MCF 10A (cell line): ENCODE measurements around the gene KRTAP5-5. TPM values are rescaled to one million over a fixed set of nuclear protein-coding genes. Genes with fewer than 3 reads are reported as not detected.
"Not testable (repeated sequence)": the region's sequence is repeated elsewhere in the genome, so short reads cannot be mapped to it uniquely, and the experiment has no call there.

Experiments
- BruUV-seq: library from RNA; stranded (reverse); fragments of 400-500 nt; replicated peaks from 2 replicates; lab custom pipeline; 2021; lab: Mats Ljungman, UMichigan
- CTCF ChIA-PET: fragments of 300-600 bp; sonication (Branson Sonifier 250); formaldehyde crosslinking; extraction: SDS; loops from one replicate; lab custom pipeline; 2021; ENCODE audit warnings: antibody characterized with exemption, inconsistent platforms; lab: Yijun Ruan, JAX
- POLR2A ChIA-PET: fragments of 300-600, 350-650 bp; sonication (Branson Sonifier 250); formaldehyde crosslinking; extraction: SDS; loops from one replicate; lab custom pipeline; 2020; ENCODE audit warnings: antibody characterized with exemption, inconsistent platforms; lab: Yijun Ruan, JAX
- DNase-seq: peaks from one replicate; pipeline ENCODE4 v3.0.0-alpha.2; 2018; ENCODE audit not compliant: unreplicated experiment
- H3K27ac Mint-ChIP-seq: one replicate; pipeline ENCODE4 v1.8.0; 2022; ENCODE audit warnings: mild to moderate bottlenecking, low read depth, mixed read lengths; ENCODE audit not compliant: unreplicated experiment
- H3K27me3 Mint-ChIP-seq: one replicate; pipeline ENCODE4 v1.8.0; 2022; ENCODE audit warnings: mixed read lengths; ENCODE audit not compliant: insufficient read depth, unreplicated experiment
- H3K36me3 Mint-ChIP-seq: one replicate; pipeline ENCODE4 v1.8.0; 2022; ENCODE audit warnings: mild to moderate bottlenecking, moderate library complexity, mixed read lengths; ENCODE audit not compliant: insufficient read depth, unreplicated experiment
- H3K4me1 Mint-ChIP-seq: one replicate; pipeline ENCODE4 v1.8.0; 2022; ENCODE audit warnings: mixed read lengths; ENCODE audit not compliant: insufficient read depth, unreplicated experiment
- H3K4me3 Mint-ChIP-seq: one replicate; pipeline ENCODE4 v1.8.0; 2022; ENCODE audit warnings: mild to moderate bottlenecking, moderate library complexity, mixed read lengths; ENCODE audit not compliant: unreplicated experiment
- H3K9me3 Mint-ChIP-seq: one replicate; pipeline ENCODE4 v1.8.0; 2022; ENCODE audit warnings: mixed read lengths; ENCODE audit not compliant: unreplicated experiment
- intact Hi-C: fragments of 100-400 bp; cut with micrococcal nuclease; formaldehyde crosslinking; loops from 2 replicates; pipeline ENCODE4 v1.14.1; 2022
- total RNA-seq: library from RNA; stranded (reverse); gene quantifications from 2 replicates; pipeline ENCODE4 v1.2.3, GENCODE V29; 2022
- TF ChIP-seq, protein P1 (sequence below): fragments of 200-600 bp; IDR thresholded peaks from one replicate; pipeline ENCODE4 v1.8.0; 2022; ENCODE audit warnings: antibody characterized with exemption, mild to moderate bottlenecking; ENCODE audit not compliant: unreplicated experiment

KRTAP5-5 gene
- total RNA-seq, 1 experiment from 2014 or later, result not detected

DNA sequence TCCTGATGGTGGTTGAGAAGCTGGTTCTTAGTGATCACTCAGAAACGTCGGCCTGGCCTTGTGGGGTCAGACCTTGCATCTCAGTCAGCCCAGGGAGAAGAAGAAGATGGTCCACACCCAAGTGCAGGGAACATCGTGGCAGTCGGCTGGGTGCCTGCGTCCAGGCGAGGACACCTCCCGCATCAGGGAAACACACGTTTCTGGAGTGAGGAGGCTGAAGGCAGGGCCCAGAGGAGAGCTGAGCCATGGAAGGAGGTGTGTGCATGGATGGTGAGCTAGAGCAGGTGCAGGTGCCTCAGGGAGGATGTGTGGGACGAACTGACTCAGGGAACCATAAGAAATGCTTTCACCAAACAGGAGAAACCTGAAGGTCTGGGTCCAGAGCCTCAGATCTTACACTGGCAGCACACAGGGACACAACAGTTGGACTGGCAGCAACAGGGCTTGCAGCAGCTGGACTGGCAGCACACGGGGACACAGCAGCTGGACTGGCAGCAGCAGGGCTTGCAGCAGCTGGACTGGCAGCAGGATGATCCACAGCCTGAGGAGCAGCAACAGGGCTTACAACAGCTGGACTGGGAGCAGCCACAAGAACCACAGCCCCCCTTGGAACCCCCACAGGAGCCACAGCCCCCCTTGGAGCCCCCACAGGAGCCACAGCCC, 32.1 kb upstream of the KRTAP5-5 start:
- no peaks in the 10 kb centered on the region for H3K4me1 Mint-ChIP-seq
- no TSS peak for BruUV-seq
- H3K9me3 Mint-ChIP-seq, result no peaks in the 10 kb centered on the region
- CTCF ChIA-PET, result interaction anchor here (0.5 to 1.6 kb wide), 7 partner anchors 8 to 557 kb away, joined by 3 to 5 read pairs (median 4); partner anchors contain the start of gene KRTAP5-5
- POLR2A ChIA-PET, result interaction anchor here (0.7 kb wide), 1 partner anchor 47 kb away, joined by 3 read pairs; no protein-coding TSS in a partner anchor
- H3K36me3 Mint-ChIP-seq, result no peaks in the 10 kb centered on the region
- no peak for DNase-seq
- intact Hi-C loops, result no loop called here
- peaks cover 100% of the 10 kb centered on the region for H3K27me3 Mint-ChIP-seq
- TF ChIP-seq, protein P1, sequence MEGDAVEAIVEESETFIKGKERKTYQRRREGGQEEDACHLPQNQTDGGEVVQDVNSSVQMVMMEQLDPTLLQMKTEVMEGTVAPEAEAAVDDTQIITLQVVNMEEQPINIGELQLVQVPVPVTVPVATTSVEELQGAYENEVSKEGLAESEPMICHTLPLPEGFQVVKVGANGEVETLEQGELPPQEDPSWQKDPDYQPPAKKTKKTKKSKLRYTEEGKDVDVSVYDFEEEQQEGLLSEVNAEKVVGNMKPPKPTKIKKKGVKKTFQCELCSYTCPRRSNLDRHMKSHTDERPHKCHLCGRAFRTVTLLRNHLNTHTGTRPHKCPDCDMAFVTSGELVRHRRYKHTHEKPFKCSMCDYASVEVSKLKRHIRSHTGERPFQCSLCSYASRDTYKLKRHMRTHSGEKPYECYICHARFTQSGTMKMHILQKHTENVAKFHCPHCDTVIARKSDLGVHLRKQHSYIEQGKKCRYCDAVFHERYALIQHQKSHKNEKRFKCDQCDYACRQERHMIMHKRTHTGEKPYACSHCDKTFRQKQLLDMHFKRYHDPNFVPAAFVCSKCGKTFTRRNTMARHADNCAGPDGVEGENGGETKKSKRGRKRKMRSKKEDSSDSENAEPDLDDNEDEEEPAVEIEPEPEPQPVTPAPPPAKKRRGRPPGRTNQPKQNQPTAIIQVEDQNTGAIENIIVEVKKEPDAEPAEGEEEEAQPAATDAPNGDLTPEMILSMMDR, result no peak
- H3K27ac Mint-ChIP-seq, result no peak overlapping the region
- no peak overlapping the region for H3K4me3 Mint-ChIP-seq

- no peaks in the 10 kb centered on the region for H3K36me3 Mint-ChIP-seq
- intact Hi-C loops, result no loop called here
- ChIA-PET POLR2A (no interaction called here), CTCF (interaction anchor here (0.7 to 1.6 kb wide), 7 partner anchors 9 to 556 kb away, joined by 3 to 5 read pairs (median 4); partner anchors contain the start of gene KRTAP5-5)
- H3K4me1 Mint-ChIP-seq, result no peaks in the 10 kb centered on the region
- no peak for DNase-seq
- peaks cover 100% of the 10 kb centered on the region for H3K27me3 Mint-ChIP-seq
- TF ChIP-seq, protein P1, result no peak
- H3K4me3 Mint-ChIP-seq, result no peak within 1 kb of the TSS
- H3K9me3 Mint-ChIP-seq, result no peaks in the 10 kb centered on the region
- BruUV-seq, result no TSS peak
- no peak within 1 kb of the TSS for H3K27ac Mint-ChIP-seq
Measured at GRCh38 chr11:1597994-1598380, 31.6 kb upstream of the KRTAP5-5 start, which contains the start of gene KRTAP5-2. Gene KRTAP5-2 (minus strand): TSS chr11:1598294. CDS start chr11:1598250, 44 bp downstream.

- H3K27ac Mint-ChIP-seq, intact Hi-C loops, DNase-seq, H3K36me3 Mint-ChIP-seq, POLR2A ChIA-PET, H3K9me3 Mint-ChIP-seq, H3K4me3 Mint-ChIP-seq, H3K4me1 Mint-ChIP-seq, BruUV-seq: not testable (repeated sequence)
- CTCF ChIA-PET, result interaction anchor here (0.7 to 1.6 kb wide), 5 partner anchors 9 to 491 kb away, joined by 3 to 5 read pairs (median 4); partner anchors contain the start of gene KRTAP5-5
- H3K27me3 Mint-ChIP-seq, result peaks cover 100% of the 10 kb centered on the region
Measured at GRCh38 chr11:1598406-1598805, 31.2 kb upstream of the KRTAP5-5 start.

- ChIA-PET CTCF (interaction anchor here (0.7 to 1.4 kb wide), 2 partner anchors 53 to 491 kb away, joined by 3 to 4 read pairs; no protein-coding TSS in a partner anchor), POLR2A (no interaction called here)
- intact Hi-C loops, result no loop called here
- no peak overlapping the region for H3K27ac Mint-ChIP-seq
- H3K4me3 Mint-ChIP-seq, result no peak overlapping the region
- BruUV-seq, result no TSS peak
- no peaks in the 10 kb centered on the region for H3K4me1 Mint-ChIP-seq
- TF ChIP-seq, protein P1, result no peak
- no peaks in the 10 kb centered on the region for H3K36me3 Mint-ChIP-seq
- DNase-seq, result no peak
- no peaks in the 10 kb centered on the region for H3K9me3 Mint-ChIP-seq
- H3K27me3 Mint-ChIP-seq, result peaks cover 100% of the 10 kb centered on the region
Measured at GRCh38 chr11:1598816-1599215, 30.8 kb upstream of the KRTAP5-5 start.
